GM21381 (cell line): ENCODE results near the gene LIMD2.

ENCODE experiments used
- ATAC-seq: cut with Tn5 transposase; IDR thresholded peaks from one replicate; pipeline ENCODE4 v1.9.1; 2021; ENCODE audit warnings: mild to moderate bottlenecking, moderate library complexity; ENCODE audit not compliant: unreplicated experiment

LIMD2 gene

DNA sequence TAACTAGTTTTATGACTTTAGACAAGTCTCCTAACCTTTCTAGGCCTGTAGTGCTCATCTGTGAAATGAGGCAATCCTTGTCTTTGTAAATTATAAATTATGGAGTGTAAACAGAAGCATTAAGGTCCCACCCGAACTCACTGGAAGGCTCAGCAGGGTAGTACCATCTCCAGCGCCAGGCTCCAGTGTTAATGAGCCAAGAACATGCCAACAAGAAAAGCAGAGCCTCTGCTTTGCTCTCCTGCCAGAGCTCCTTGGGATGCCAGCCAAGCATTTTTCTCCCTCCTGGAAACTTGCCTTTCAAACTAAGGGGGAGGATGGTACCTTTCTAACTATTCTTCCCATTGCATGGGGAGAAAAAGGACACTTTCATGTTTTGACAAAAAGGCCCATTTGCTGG is 14.9 kb downstream of the LIMD2 start:
- no peak for ATAC-seq

DNA sequence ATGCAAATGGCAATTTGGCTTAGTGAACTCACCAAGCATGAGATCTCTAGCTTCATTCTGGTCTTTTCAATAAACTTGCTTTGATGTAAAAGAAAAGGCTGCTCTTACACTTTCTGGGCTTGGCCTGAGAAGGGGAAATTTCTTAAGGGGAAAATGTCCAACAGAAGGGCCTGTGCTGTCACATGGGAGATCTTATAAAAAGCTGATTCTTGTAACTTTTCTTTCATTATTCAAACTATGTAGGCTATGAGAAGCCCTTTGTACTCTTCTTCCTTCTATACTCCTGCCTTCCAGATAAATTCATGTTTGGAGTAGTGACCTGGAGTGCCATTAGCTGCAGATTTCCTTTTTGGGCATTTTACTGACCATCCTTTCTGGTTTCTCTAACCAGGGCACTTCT is 16.9 kb downstream of the LIMD2 start:
- ATAC-seq: no peak

DNA sequence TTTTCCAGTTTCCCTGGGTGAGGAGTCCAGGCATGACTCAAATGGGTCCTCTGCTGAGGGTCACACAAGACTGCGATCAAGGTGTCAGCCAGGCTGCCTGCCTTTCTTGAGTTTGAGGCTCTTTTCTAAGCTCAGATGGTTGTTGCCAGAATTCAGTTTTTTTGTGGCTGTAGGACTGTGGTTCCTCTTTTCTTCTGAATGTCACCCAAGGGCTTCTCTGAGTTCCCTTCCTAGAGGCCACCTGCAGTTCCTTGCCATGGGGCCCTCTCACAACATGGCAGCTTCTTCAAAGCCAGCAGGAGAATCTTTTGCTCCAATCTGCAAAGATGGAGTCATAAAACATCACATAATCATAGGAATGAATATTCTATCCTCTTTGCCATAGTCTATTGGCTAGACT is 17.5 kb downstream of the LIMD2 start:
- no peak for ATAC-seq

DNA sequence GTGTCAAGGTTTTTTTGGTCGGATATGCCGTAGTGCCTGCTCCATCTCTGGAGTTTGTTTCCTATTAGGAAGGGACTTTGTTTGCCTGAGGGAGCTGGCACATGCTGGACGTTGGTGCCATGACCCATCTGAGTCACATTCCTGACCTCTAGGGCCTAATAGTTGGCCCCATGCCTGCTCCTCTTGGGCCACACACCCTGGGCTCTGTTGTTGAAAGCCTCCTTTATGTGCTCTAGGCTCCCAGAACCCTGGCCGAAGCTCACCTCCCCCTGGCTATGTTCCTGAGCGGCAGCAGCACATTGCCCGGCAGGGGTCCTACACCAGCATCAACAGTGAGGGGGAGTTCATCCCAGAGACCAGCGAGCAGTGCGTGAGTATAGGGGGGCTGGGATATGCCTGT is 18.4 kb downstream of the LIMD2 start:
- no peak for ATAC-seq

DNA sequence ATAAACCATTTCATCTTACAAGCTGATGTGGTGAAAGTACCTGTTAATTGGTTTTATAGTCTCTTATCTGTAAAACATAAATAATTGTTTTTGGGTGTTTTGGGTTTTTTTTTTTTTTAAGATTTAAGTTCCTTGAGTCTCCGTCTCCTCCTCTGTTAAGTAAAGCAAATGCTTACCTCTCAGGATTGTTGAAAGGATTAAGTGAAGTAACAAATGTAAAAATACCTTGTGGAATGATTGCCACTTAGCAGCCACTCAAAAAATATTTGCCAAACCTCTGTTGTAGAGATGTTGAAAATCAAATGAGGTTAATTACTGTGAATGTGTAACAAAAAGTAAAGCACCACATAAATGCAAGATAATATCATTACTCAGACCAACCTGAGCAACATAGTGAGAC is 19.2 kb downstream of the LIMD2 start:
- ATAC-seq: no peak

DNA sequence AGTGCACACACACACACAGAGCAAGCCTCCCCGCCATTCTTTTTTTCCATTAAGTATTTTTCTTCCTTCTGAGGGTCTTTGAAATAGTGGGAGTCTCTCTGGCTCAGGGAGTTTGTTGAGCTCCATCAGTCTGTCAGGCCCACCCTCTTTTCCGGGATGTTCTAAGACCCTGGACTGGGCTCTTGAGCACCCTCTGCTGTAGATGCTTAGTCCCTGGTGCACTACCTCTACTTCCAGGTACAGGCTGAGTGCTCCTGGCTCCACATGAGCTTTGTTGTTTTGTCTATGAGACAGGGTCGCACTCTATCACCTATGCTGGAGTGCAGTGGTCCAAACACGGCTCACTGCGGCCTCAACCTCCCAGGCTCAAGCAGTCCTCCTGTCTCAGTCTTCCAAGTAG is 20.7 kb downstream of the LIMD2 start:
- no peak for ATAC-seq

DNA sequence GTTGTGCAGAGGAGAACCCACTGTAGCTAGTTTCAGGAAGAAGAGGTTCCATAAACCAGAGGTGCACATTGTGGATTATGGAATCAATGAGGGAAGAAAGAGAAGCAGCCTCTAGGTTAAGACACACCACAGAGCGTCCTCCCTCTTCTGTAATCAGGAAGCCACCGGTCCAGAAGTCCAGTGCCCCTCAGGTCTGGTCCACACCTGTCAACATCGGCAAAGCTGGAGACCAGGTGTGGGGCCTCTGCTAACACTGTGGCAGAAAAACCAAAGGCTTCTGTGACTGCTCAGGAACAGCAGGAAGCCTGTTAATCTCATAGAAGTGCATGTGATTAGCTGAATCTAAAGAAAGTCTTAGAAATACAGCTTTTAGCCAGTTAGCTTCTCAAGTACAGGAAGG is 23.3 kb downstream of the LIMD2 start:
- no peak for ATAC-seq

DNA sequence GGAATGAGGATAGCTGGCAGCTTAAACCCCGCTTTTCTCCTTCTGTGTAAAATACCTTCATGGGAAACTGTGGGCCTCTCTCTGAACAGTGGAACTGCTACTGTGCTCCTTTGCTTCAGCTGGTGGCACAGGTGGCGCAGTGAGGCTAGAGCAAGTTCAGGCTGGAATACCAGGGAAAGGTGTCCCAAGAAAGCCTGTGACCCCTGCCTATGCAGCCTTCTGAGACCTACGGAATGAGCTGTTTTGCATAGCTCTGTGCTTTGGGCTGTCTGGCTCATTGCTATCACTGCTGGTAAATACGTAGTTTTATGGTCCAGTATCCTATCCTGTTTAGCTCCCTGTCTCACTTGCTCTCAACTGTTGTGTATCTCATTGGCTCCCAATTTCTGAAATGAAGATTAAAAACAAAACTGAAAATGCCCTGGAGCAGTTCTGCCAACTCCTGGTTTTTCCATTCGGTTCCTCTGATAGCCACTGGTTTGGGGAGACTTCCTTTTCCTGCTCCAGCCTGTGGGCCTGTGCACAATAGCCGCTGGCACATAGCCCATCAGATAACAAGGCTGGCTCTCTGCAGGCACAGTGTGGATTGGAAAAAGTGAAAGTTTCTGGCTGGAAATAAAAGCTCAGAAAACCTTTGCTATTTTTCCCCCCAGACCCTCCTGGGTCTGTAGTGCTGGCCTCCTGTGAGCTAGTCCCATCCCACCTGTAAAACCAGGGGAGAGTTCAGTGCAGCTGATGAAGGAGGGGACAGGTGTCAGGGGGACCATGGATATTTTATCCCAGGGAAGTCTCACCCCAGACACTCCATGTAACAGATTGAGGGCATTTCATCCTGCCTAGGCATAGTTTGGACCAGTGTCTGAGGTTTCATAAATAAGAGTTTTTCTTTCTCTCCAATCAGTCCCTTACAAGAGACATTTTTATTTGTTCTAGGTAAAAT is 24.0 kb downstream of the LIMD2 start:
- no peak for ATAC-seq

DNA sequence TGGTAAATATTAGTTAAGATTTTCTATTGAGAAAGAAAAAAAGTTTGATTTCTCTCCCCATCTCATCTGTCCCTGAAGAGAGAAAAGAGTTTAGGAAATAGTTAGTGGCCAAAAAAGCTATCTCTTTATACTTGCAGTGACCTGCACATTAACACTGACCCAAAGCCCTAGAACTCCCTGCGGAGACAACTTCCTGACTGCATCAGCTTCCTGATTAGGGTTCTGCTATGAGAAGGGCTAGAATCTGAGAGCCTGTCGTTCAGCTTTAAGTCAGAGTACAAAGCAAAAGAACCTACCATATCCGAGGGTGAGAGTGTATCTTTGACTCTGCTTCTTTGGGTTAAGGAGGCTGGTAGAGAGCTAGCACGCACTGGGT is 24.7 kb downstream of the LIMD2 start:
- ATAC-seq: no peak

DNA sequence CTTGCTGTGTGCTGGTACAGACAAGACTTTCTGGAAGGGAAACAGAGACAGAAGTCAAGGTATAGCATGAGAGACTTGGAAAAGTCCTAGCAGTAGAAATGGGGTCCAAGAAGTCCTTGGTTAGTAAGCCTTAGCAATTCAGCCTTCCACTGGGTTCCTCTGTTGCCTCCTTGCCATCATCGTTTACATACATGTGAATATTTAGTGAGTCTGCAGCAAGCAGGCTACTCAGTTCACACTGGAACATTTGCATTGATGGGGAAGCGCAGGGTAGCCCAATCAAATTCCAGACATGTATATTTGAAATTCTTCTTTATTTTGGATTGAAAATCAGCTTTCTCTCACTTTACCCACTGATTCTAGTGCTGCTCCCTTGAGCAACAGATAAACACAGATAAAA is 27.1 kb downstream of the LIMD2 start:
- ATAC-seq: no peak

DNA sequence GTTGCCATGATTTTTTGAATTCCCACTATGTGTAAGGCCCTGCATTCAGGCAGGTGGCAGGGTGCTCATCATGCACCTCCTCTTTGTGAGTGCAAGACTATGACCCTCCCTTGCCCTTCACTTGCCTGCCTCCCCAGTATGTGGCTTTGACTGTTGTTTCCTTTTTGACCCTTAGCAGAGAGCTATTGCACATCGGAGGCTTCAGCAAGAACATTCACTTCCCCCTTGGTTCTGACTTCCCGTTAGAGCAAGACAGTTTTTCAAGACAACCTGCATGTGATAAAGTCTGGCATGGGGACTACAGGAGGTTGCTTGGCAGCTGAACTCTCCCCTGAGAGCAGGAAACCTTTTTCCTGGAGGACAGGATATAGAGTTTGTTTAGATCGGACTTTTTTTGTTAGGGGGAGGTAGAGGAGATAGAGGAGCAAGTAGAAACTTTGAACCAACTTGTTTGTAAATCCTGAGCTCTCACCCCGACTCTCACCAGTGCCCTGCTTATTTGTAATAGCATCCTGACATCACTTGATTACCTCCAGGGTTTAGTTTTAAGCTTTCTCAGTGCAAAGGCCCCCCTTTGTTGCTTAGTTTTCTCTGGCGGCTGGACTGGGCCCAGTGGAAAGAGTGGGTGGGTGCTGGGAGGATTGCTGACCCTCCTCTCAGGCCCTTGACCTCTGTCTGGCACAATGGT is 34.3 kb downstream of the LIMD2 start:
- no peak for ATAC-seq

DNA sequence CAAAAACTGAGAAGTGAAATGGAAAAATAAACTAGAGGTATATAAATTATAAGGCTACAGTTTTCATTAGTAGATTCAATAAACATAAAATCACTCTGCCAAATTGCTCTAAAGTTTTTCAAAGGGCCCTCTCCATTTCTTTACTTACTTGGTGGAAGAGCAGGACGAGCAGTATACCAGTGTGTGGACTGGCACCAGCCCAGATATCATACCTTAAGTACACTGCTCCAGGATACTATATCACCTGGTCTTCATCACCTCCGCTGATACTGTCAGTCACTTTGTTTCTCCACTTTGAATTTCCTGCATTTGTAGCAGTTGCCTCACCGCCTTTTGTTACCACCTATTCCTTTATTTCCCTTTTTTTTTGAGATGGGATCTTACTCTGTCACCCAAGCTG is 40.1 kb downstream of the LIMD2 start:
- ATAC-seq: no peak

DNA sequence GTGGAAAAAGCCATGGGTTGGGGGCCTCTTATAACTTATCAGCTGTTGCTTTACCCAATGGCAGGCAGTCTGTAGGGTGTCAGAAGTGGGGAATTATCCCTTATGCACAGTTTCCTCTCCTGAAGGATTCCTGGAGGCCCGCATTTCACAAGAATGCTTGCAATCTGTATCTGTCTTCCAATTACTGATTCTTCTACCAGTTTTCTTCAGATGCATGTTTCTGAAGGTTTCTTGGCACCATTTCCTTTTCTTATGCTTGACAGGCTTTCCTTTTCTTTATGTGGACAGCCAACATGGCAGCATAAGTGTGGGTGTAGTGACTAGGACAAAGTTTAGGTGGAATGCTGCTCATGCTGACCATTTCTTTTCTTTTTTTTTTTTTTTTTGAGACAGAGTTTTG is 41.6 kb downstream of the LIMD2 start:
- ATAC-seq: no peak

DNA sequence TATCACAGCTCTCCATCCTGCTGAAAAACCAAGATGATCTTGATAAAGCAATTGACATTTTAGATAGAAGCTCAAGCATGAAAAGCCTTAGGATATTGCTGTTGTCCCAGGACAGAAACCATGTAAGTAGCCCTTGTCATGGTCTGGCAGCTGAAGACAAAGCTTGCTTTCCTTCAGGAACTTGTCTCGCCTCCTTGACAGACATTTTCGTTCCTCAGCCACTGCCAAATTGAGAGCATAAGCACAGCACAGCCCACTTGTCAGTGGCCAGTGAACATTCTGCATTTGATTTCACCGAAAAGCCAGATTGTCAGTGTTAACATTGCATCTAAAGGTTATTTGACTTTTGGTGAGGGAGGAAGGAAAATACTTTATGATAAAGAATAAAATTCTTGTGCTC is 42.1 kb downstream of the LIMD2 start:
- no peak for ATAC-seq

DNA sequence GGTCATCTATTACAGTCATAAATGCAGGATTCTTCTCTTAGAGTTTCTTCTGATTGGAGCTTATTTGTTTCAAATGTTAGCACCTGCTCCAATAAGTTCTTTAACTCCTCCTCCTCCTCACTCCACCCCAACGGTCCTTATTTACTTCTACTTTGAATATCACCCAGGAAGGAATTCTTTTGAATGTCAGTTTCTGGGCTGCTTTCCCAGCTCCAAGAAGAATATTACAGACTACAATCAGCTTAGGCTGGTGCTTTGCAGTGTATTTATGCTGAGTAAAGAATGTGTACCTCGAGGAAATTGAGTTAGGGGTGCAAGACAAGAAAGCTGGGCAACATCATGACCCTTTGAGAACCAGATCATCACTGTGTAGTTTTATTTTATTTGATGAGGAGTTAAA is 46.9 kb downstream of the LIMD2 start:
- ATAC-seq: no peak

DNA sequence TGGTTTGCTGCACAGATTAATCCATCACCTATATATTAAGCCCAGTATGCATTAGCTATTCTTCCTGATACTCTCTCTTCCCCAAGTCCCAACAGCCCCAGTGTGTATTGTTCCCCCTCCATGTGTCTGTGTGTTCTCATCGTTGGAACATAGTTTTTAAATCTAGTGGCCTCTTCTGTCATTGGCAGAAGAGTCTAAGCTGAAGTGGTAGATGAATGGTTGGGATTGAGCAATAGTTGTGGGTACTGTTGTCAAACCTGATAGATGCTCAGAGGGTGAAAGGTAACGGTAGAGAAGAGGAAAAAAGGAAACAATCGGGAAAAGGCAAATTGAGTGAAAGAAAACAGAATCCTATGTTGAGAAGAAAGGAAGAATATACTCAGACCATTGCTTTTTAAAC is 47.8 kb downstream of the LIMD2 start:
- no peak for ATAC-seq

DNA sequence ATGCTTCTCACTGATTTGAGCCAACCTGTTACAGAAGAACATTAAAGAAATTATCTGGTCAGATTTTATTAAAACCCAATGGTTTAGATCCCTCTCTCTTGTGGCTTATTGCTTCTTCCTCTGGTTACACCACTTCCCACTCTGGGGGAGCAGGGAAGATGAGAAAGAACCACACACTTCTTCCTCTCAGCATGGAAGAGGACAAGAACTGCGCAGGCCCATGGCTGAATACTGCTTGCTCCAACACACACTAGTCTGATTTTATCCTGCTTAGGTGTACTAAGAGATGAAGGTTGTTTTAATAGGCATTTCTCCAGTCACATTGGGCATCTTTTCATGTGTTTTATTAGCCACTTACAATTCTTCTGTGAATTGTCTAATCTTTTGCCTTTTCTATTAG is 50.1 kb downstream of the LIMD2 start:
- no peak for ATAC-seq

DNA sequence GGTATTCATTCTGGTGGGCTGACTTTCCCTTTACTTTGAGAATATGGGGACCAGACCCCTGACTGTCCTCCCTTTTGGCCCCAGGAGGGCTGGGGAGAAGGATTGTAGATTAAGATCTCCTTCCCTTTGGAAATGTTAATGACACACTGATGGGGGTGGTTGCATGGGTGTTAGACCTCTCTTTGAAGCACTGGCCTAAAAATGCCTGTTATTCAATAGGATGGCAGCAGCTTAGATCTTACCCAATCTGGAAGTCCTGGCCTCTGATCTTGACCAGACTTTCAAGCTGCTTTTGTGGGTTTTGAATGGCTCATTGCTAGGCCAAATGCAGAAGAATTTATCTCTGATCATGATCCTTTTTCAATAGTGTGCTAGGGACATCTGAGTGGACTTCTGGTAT is 52.0 kb downstream of the LIMD2 start:
- no peak for ATAC-seq

DNA sequence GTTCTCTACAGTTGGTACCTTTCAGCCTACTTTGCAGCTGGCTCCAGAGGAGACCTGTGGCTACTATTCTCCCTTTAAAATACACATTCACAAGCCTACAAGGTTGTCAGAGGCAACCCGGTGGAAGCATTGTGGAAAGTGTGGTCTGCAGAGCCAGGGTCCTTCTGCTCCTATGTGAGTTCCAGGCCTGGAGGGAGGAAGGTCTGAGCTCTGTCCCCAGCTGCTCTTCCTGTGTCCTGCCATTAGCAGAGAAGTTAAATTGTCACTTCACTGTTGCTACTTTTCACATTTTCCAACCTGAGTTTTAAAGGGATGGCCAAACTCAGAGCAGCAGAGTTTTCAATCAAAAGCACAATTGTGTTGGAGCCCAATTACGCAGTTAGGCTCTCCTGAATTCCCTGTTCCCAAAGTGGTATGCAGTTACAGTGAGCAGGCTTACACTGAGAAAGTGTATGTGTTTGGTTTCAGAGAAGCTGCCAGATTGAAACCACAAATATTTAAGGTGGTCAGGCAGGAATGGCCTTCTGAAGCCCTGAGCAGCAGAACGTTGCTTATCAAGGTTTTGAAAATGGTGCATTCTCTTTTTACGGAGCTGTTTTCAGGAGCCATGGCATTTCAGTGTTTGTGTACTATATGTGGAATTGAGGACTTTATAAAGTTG is 52.7 kb downstream of the LIMD2 start:
- ATAC-seq: no peak

DNA sequence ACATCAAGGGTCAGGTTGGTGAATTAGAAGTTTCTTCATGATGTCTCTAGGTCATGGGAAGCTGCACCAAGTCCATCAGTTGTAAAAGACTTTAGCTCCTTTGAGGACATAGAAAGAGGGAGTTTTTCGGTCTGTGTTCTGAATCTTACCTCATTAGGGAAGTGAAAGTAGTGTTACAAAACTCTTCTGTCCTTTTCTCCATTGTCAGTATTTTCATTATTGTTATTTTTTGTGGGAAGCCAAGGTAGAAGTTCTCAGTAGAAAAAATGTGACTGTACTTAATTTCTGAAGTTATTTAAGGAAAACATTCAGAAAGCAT is 53.5 kb downstream of the LIMD2 start:
- peak; percentile 84 for ATAC-seq
